GM12891 (cell line): ENCODE data around the gene ZDHHC11B.

ENCODE experiments used
- PAX5 ChIP-seq: IDR thresholded peaks from 2 replicates; pipeline ENCODE4 v1.6.1; 2011; ENCODE audit warnings: low read length, moderate library complexity, mild to moderate bottlenecking; ENCODE audit not compliant: insufficient read depth, severe bottlenecking
- POLR2A ChIP-seq: IDR thresholded peaks from 2 replicates; pipeline ENCODE4 v1.6.1; 2011; ENCODE audit warnings: low read depth, low read length, control low read depth
- POLR2AphosphoS5 ChIP-seq: IDR thresholded peaks from 2 replicates; pipeline ENCODE4 v1.6.1; 2011; ENCODE audit warnings: low read depth, low read length, control low read depth
- POU2F2 ChIP-seq: IDR thresholded peaks from 2 replicates; pipeline ENCODE4 v1.6.1; 2011; ENCODE audit warnings: low read depth, mild to moderate bottlenecking, control low read depth, low read length, moderate library complexity
- SPI1 ChIP-seq: IDR thresholded peaks from 2 replicates; pipeline ENCODE4 v1.6.1; 2011; ENCODE audit warnings: low read depth, low read length, control low read depth
- TAF1 ChIP-seq: IDR thresholded peaks from 2 replicates; pipeline ENCODE4 v1.6.1; 2011; ENCODE audit warnings: low read depth, low read length, control low read depth

- TF ChIP-seq TAF1 (no peak), SPI1 (no peak), POLR2A (no peak), POU2F2 (no peak), POLR2AphosphoS5 (no peak), PAX5 (no peak)
These were observed 122.4 kb downstream of the ZDHHC11B start for GRCh38 chr5:661891-662750.
